KMS-11 (cell line): Measurements from ENCODE around the gene RNF141.

Experiments used
- H2AFZ ChIP-seq: fragments of 200-600 bp; sonication (generic); 2 replicates; pipeline ENCODE4 v1.6.1; 2016; ENCODE audit warnings: antibody characterized with exemption, mixed run types, low read depth
- H3K27ac ChIP-seq: fragments of 200-600 bp; sonication (generic); 2 replicates; pipeline ENCODE4 v1.6.1; 2016; ENCODE audit warnings: mild to moderate bottlenecking, mixed run types
- H3K27me3 ChIP-seq: fragments of 200-600 bp; sonication (generic); 2 replicates; pipeline ENCODE4 v1.6.1; 2017; ENCODE audit warnings: mild to moderate bottlenecking, low read depth, mixed run types, moderate library complexity; ENCODE audit not compliant: insufficient read depth
- H3K36me3 ChIP-seq: fragments of 200-600 bp; sonication (generic); 2 replicates; pipeline ENCODE4 v1.6.1; 2017; ENCODE audit warnings: mild to moderate bottlenecking, mixed run types; ENCODE audit not compliant: insufficient read depth
- H3K4me1 ChIP-seq: fragments of 200-600 bp; sonication (generic); 2 replicates; pipeline ENCODE4 v1.6.1; 2016; ENCODE audit warnings: mild to moderate bottlenecking, low read depth, mixed run types; ENCODE audit not compliant: poor library complexity, severe bottlenecking
- H3K4me2 ChIP-seq: fragments of 200-600 bp; sonication (generic); 2 replicates; pipeline ENCODE4 v1.7.0; 2016; ENCODE audit warnings: mild to moderate bottlenecking, mixed run types
- H3K4me3 ChIP-seq: fragments of 200-600 bp; sonication (generic); IDR thresholded peaks from 2 replicates; pipeline ENCODE4 v1.6.1; 2017; ENCODE audit warnings: low read depth, low read length, mixed read lengths; ENCODE audit not compliant: insufficient read depth
- H3K79me2 ChIP-seq: fragments of 200-600 bp; sonication (generic); 2 replicates; pipeline ENCODE4 v1.6.1; 2016; ENCODE audit warnings: low read depth, mixed run types; ENCODE audit not compliant: insufficient read depth
- H3K9ac ChIP-seq: fragments of 200-600 bp; sonication (generic); 2 replicates; pipeline ENCODE4 v1.6.1; 2016; ENCODE audit warnings: mild to moderate bottlenecking, mixed run types
- H4K20me1 ChIP-seq: fragments of 200-600 bp; sonication (generic); 2 replicates; pipeline ENCODE4 v1.6.1; 2016; ENCODE audit warnings: mild to moderate bottlenecking, mixed run types; ENCODE audit not compliant: insufficient read depth
- CTCF ChIP-seq: fragments of 200-600 bp; sonication (generic); conservative IDR thresholded peaks from 2 replicates; pipeline ENCODE4 v1.6.1; 2017; ENCODE audit warnings: low read depth, mild to moderate bottlenecking, antibody characterized with exemption, low read length, moderate library complexity, mixed read lengths

RNF141 gene

GRCh38 chr11:10500757-10501684 is 40.0 kb downstream of the RNF141 start:
- Histone ChIP-seq H3K4me1 (no peaks in the 10 kb centered on the region), H4K20me1 (no peaks in the 10 kb centered on the region), H3K79me2 (no peaks in the 10 kb centered on the region), H2AFZ (no peak overlapping the region), H3K9ac (no peak overlapping the region), H3K4me3 (no peak overlapping the region), H3K27me3 (no peaks in the 10 kb centered on the region), H3K36me3 (no peaks in the 10 kb centered on the region), H3K4me2 (no peak overlapping the region), H3K27ac (no peak overlapping the region)
- TF ChIP-seq CTCF: no peak

- H3K4me3 ChIP-seq: no peak overlapping the region
- no peaks in the 10 kb centered on the region for H3K79me2 ChIP-seq
- no peak overlapping the region for H3K27ac ChIP-seq
- H3K4me1 ChIP-seq: no peaks in the 10 kb centered on the region
- no peak overlapping the region for H3K4me2 ChIP-seq
- H3K27me3 ChIP-seq: no peaks in the 10 kb centered on the region
- no peak overlapping the region for H3K9ac ChIP-seq
- no peak for TF ChIP-seq CTCF
- no peaks in the 10 kb centered on the region for H3K36me3 ChIP-seq
- H2AFZ ChIP-seq: no peak overlapping the region
- no peaks in the 10 kb centered on the region for H4K20me1 ChIP-seq
Measured at GRCh38 chr11:10499874-10500601, 40.9 kb downstream of the RNF141 start.

GRCh38 chr11:10499452-10499851 is 41.5 kb downstream of the RNF141 start:
- H3K4me2 ChIP-seq: no peak overlapping the region
- no peak overlapping the region for H3K9ac ChIP-seq
- TF ChIP-seq CTCF: no peak
- no peak overlapping the region for H2AFZ ChIP-seq
- no peaks in the 10 kb centered on the region for H3K36me3 ChIP-seq
- no peaks in the 10 kb centered on the region for H3K27me3 ChIP-seq
- H3K4me3 ChIP-seq: no peak overlapping the region
- H3K27ac ChIP-seq: no peak overlapping the region
- H3K4me1 ChIP-seq: no peaks in the 10 kb centered on the region
- no peaks in the 10 kb centered on the region for H3K79me2 ChIP-seq
- H4K20me1 ChIP-seq: no peaks in the 10 kb centered on the region

- Histone ChIP-seq H3K79me2 (no peaks in the 10 kb centered on the region), H3K9ac (no peak overlapping the region), H3K4me2 (no peak overlapping the region), H3K4me3 (no peak overlapping the region), H3K36me3 (no peaks in the 10 kb centered on the region), H3K27ac (no peak overlapping the region), H4K20me1 (no peaks in the 10 kb centered on the region), H2AFZ (no peak overlapping the region), H3K4me1 (no peaks in the 10 kb centered on the region), H3K27me3 (no peaks in the 10 kb centered on the region)
- TF ChIP-seq CTCF: no peak
Measured at GRCh38 chr11:10498426-10499250, 42.3 kb downstream of the RNF141 start.
